GM18505 (cell line): ENCODE data around the gene IL17REL.

Experiments used
- ATAC-seq: cut with Tn5 transposase; IDR thresholded peaks from one replicate; pipeline ENCODE4 v1.9.1; 2021; ENCODE audit not compliant: unreplicated experiment
- POLR2A ChIP-seq: IDR thresholded peaks from 4 replicates; pipeline ENCODE4 v1.6.1; 2011; ENCODE audit warnings: borderline replicate concordance; ENCODE audit not compliant: insufficient read depth, insufficient read length; ENCODE audit errors: extremely low read depth

IL17REL gene

GRCh38 chr22:50051930-50052329 is 39.4 kb upstream of the IL17REL start:
- no peak for TF ChIP-seq POLR2A
- no peak for ATAC-seq

- TF ChIP-seq POLR2A, result no peak
- ATAC-seq, result no peak
Measured at GRCh38 chr22:50049299-50050195, 37.0 kb upstream of the IL17REL start.

- no peak for TF ChIP-seq POLR2A
- no peak for ATAC-seq
Measured at GRCh38 chr22:50048836-50049235, 36.3 kb upstream of the IL17REL start.

GRCh38 chr22:50048061-50048765 is 35.6 kb upstream of the IL17REL start:
- no peak for ATAC-seq
- no peak for TF ChIP-seq POLR2A

GRCh38 chr22:50047346-50047745 is 34.8 kb upstream of the IL17REL start:
- no peak for TF ChIP-seq POLR2A
- no peak for ATAC-seq

- ATAC-seq, result no peak
- no peak for TF ChIP-seq POLR2A
Measured at GRCh38 chr22:50046481-50047245, 34.1 kb upstream of the IL17REL start.

- no peak for ATAC-seq
- TF ChIP-seq POLR2A, result no peak
Measured at GRCh38 chr22:50046019-50046415, 33.5 kb upstream of the IL17REL start.

- TF ChIP-seq POLR2A, result no peak
- ATAC-seq, result no peak
Measured at GRCh38 chr22:50045211-50046018, 32.9 kb upstream of the IL17REL start.

GRCh38 chr22:50044485-50045118 is 32.0 kb upstream of the IL17REL start:
- TF ChIP-seq POLR2A, result no peak
- no peak for ATAC-seq

- ATAC-seq, result no peak
- TF ChIP-seq POLR2A, result no peak
Measured at GRCh38 chr22:50041361-50042065, 28.9 kb upstream of the IL17REL start.

GRCh38 chr22:50040717-50041116 is 28.2 kb upstream of the IL17REL start:
- no peak for TF ChIP-seq POLR2A
- ATAC-seq, result no peak
